Measurements from ENCODE around the gene CORO2A.

Gene CORO2A

DNA sequence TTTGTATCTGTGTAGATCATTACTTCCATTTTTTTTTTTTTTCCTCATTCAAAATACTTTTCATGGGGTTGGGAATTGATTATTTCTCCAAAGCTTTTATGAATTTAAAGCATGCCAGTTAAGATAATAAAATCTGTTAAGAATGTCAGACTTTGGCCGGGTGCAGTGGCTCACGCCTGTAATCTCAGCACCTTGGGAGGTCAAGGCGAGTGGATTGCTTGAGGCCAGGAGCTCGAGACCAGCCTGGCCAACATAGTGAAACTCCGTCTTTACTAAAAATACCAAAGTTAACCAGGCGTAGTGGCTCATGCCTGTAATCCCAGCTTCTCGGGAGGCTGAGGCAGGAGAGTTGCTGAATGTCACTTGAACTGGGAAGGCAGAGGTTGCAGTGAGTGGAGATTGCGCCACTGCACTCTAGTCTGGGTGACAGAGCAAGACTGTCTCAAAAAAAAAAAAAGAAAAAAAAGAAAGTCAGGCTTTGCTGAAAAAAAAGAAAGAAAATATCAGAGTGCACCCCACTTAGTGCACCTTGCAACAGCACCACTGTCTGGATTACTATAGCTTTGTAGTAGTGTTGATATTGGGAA is 44.6 kb upstream of the CORO2A start (continued):
- TF ChIP-seq ZNF791 (tag by site-specific recombination; IDR thresholded peaks at IDR 0.05): no peak
- TF ChIP-seq ZBTB1 (tag by site-specific recombination; IDR thresholded peaks at IDR 0.05): no peak
- no peak for TF ChIP-seq ZNF623 (tag by site-specific recombination; IDR thresholded peaks at IDR 0.05)

DNA sequence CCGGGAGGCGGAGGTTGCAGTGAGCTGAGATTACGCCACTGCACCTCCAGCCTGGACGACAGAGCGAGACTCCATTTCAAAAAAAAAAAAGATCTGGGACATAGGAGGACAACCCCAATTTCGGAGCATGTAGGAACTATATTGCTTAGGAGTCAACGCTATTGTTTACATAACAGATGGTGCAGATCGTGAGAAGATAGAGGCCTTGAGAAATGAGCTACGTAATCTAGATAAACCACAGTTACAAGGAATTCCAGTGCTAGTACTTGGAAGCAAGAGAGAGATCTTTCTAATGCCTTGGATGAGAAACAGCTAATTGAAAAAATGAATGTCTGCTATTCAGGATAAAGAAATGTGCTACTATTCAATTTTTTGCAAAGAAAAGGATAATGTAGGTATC is 42.7 kb upstream of the CORO2A start:
- Histone ChIP-seq H3K4me1 (ENCODE audit: control insufficient read depth, insufficient read depth, low read length) (no peaks in the 10 kb centered on the region), H3K27ac (ENCODE audit: extremely low read depth, low read depth, low read length) (no peak overlapping the region), H3K36me3 (ENCODE audit: control insufficient read depth in 2 of 2, insufficient read depth in 1 of 2, low read length in 2 of 2) (no peaks in the 10 kb centered on the region), H3K9me3 (ENCODE audit: control insufficient read depth, insufficient read depth, low read depth, low read length) (no peaks in the 10 kb centered on the region), H3K4me3 (ENCODE audit: low read depth, low read length) (no peak overlapping the region)
- POLR2A ChIA-PET: interaction anchor here (1.6 kb wide), 1 partner anchor 20 kb away, joined by 5 read pairs; the partner anchor contains the start of gene TBC1D2
- CTCF ChIA-PET: interaction anchor here (0.8 to 4.7 kb wide), 9 partner anchors 15 to 541 kb away, joined by 3 to 17 read pairs (median 5); partner anchors contain the start of gene TBC1D2
- TF ChIP-seq ZNF426 (tag by site-specific recombination; IDR thresholded peaks at IDR 0.05) (no peak), MYNN (tag by site-specific recombination; IDR thresholded peaks at IDR 0.05; ENCODE audit: borderline replicate concordance) (no peak), ZBTB1 (tag by site-specific recombination; IDR thresholded peaks at IDR 0.05) (no peak), ZNF677 (tag by site-specific recombination; IDR thresholded peaks at IDR 0.05) (no peak), EGR2 (tag by site-specific recombination; IDR thresholded peaks at IDR 0.05; ENCODE audit: low read depth) (no peak), ZBTB21 (tag by site-specific recombination; IDR thresholded peaks at IDR 0.05) (no peak), ZNF658 (tag by site-specific recombination; IDR thresholded peaks at IDR 0.05) (no peak), ZNF133 (tag by site-specific recombination; IDR thresholded peaks at IDR 0.05) (no peak), ZNF140 (tag by site-specific recombination; IDR thresholded peaks at IDR 0.05) (no peak), ZNF624 (tag by site-specific recombination; IDR thresholded peaks at IDR 0.05) (no peak), ZNF747 (tag by site-specific recombination; IDR thresholded peaks at IDR 0.05) (no peak)
- TF ChIP-seq, protein P1, sequence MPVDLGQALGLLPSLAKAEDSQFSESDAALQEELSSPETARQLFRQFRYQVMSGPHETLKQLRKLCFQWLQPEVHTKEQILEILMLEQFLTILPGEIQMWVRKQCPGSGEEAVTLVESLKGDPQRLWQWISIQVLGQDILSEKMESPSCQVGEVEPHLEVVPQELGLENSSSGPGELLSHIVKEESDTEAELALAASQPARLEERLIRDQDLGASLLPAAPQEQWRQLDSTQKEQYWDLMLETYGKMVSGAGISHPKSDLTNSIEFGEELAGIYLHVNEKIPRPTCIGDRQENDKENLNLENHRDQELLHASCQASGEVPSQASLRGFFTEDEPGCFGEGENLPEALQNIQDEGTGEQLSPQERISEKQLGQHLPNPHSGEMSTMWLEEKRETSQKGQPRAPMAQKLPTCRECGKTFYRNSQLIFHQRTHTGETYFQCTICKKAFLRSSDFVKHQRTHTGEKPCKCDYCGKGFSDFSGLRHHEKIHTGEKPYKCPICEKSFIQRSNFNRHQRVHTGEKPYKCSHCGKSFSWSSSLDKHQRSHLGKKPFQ (tag by site-specific recombination; IDR thresholded peaks at IDR 0.05): no peak

DNA sequence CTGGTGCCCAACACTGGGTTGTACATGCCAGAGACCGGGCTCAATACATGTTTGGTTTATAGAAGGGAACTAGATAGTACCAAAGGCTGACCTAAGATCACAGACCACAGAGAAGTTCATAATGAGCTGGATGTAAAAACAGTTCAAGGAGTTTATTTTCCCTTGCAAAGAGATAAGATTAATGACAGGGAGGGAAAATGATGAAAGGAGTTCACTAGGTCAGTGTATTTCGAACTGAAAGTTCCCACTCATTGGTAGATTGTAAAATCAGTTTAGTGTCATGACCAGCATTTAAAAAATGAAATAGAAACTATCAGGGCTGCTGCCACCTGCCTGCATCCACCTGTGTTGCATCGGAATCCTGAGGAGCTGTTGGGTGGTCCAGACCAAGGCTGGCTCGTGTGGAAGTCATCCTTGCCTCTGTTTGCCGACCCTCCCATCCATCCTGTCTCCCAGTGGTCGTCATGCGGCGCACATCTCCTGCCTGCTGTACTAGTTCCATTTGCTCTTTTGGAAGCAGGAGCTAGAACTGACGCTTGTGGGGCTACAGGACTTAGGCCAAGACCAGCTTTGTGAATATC is 41.9 kb upstream of the CORO2A start:
- CTCF ChIA-PET: interaction anchor here (0.6 to 4.7 kb wide), 10 partner anchors 11 to 606 kb away, joined by 3 to 17 read pairs (median 5); partner anchors contain the start of gene TBC1D2
- POLR2A ChIA-PET: interaction anchor here (1.6 kb wide), 1 partner anchor 21 kb away, joined by 5 read pairs; the partner anchor contains the start of gene TBC1D2
- no peaks in the 10 kb centered on the region for H3K36me3 ChIP-seq (ENCODE audit: control insufficient read depth in 2 of 2, insufficient read depth in 1 of 2, low read length in 2 of 2)
- no peaks in the 10 kb centered on the region for H3K9me3 ChIP-seq (ENCODE audit: control insufficient read depth, insufficient read depth, low read depth, low read length)
- no peaks in the 10 kb centered on the region for H3K4me1 ChIP-seq (ENCODE audit: control insufficient read depth, insufficient read depth, low read length)
- no peak overlapping the region for H3K27ac ChIP-seq (ENCODE audit: extremely low read depth, low read depth, low read length)
- H3K4me3 ChIP-seq (ENCODE audit: low read depth, low read length): no peak overlapping the region
- no peak for TF ChIP-seq ZBTB21 (tag by site-specific recombination; IDR thresholded peaks at IDR 0.05)
- TF ChIP-seq SP2 (tag by site-specific recombination; IDR thresholded peaks at IDR 0.05): no peak
- no peak for TF ChIP-seq SCRT2 (tag by site-specific recombination; IDR thresholded peaks at IDR 0.05)
- no peak for TF ChIP-seq ZNF121 (tag by site-specific recombination; IDR thresholded peaks at IDR 0.05)
- TF ChIP-seq, protein P2, sequence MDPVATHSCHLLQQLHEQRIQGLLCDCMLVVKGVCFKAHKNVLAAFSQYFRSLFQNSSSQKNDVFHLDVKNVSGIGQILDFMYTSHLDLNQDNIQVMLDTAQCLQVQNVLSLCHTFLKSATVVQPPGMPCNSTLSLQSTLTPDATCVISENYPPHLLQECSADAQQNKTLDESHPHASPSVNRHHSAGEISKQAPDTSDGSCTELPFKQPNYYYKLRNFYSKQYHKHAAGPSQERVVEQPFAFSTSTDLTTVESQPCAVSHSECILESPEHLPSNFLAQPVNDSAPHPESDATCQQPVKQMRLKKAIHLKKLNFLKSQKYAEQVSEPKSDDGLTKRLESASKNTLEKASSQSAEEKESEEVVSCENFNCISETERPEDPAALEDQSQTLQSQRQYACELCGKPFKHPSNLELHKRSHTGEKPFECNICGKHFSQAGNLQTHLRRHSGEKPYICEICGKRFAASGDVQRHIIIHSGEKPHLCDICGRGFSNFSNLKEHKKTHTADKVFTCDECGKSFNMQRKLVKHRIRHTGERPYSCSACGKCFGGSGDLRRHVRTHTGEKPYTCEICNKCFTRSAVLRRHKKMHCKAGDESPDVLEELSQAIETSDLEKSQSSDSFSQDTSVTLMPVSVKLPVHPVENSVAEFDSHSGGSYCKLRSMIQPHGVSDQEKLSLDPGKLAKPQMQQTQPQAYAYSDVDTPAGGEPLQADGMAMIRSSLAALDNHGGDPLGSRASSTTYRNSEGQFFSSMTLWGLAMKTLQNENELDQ (tag by site-specific recombination; IDR thresholded peaks at IDR 0.05; ENCODE audit: low read depth): no peak
- no peak for TF ChIP-seq TSHZ1 (tag by site-specific recombination; IDR thresholded peaks at IDR 0.05; ENCODE audit: borderline replicate concordance)
- TF ChIP-seq ZNF501 (tag by site-specific recombination; IDR thresholded peaks at IDR 0.05): no peak
- no peak for TF ChIP-seq ZNF560 (tag by site-specific recombination; IDR thresholded peaks at IDR 0.05; ENCODE audit: borderline replicate concordance)
- TF ChIP-seq ZBTB26 (tag by site-specific recombination; optimal IDR thresholded peaks at IDR 0.05): no peak
- TF ChIP-seq OVOL3 (tag by site-specific recombination; IDR thresholded peaks at IDR 0.05): no peak
- no peak for TF ChIP-seq ZNF600 (tag by site-specific recombination; IDR thresholded peaks at IDR 0.05)
- no peak for TF ChIP-seq ZNF76 (tag by site-specific recombination; IDR thresholded peaks at IDR 0.05; ENCODE audit: borderline replicate concordance, low read depth)
